AG09309 (cell line): Measurements from ENCODE around the gene SREBF2.

Source experiments
- DNase-seq: peaks from one replicate; pipeline ENCODE4 v3.0.0-alpha.2; 2010; ENCODE audit warnings: low read depth
- H3K4me3 ChIP-seq: 2 replicates; pipeline ENCODE4 v1.5.1; 2011; ENCODE audit warnings: mild to moderate bottlenecking, low read depth, low read length, moderate library complexity; ENCODE audit not compliant: control insufficient read depth
- TF ChIP-seq, protein P1 (sequence below): IDR thresholded peaks from 2 replicates; pipeline ENCODE4 v1.5.1; 2011; ENCODE audit warnings: mild to moderate bottlenecking, low read depth, low read length, inconsistent platforms; ENCODE audit not compliant: insufficient read depth, control insufficient read depth; ENCODE audit errors: missing control alignments

The SREBF2 gene

DNA sequence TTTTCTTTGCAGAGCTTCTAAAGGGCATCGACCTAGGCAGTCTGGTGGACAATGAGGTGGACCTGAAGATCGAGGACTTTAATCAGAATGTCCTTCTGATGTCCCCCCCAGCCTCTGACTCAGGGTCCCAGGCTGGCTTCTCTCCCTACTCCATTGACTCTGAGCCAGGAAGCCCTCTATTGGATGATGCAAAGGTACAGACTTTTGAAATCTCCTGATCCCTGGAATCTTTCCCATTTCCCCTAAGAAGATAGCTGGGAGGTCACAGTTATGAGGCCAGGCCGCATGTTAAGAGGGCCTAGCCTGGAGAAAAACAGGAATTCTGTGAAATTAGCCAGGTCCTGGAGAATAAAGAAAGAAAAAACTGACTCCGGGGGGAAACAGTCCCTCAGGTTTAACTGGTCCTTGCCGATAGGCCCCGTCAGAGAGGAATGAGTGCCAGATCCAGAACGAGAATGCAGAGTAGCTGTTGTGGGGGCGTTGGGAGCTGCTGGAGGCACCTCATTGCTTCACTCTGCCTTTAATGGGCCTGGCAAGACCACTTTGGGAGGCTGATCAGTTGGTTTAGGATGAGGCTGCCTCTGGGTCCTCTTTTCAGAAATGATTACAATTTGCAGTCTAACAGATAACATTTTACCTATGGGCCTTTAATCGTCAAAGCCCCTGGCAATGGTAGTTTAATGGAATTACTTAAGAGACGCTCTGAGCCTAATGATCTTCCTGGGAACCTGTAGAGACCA, 42.8 kb downstream of the SREBF2 start:
- no peak overlapping the region for H3K4me3 ChIP-seq
- TF ChIP-seq, protein P1, sequence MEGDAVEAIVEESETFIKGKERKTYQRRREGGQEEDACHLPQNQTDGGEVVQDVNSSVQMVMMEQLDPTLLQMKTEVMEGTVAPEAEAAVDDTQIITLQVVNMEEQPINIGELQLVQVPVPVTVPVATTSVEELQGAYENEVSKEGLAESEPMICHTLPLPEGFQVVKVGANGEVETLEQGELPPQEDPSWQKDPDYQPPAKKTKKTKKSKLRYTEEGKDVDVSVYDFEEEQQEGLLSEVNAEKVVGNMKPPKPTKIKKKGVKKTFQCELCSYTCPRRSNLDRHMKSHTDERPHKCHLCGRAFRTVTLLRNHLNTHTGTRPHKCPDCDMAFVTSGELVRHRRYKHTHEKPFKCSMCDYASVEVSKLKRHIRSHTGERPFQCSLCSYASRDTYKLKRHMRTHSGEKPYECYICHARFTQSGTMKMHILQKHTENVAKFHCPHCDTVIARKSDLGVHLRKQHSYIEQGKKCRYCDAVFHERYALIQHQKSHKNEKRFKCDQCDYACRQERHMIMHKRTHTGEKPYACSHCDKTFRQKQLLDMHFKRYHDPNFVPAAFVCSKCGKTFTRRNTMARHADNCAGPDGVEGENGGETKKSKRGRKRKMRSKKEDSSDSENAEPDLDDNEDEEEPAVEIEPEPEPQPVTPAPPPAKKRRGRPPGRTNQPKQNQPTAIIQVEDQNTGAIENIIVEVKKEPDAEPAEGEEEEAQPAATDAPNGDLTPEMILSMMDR = no peak
- DNase-seq = no peak

DNA sequence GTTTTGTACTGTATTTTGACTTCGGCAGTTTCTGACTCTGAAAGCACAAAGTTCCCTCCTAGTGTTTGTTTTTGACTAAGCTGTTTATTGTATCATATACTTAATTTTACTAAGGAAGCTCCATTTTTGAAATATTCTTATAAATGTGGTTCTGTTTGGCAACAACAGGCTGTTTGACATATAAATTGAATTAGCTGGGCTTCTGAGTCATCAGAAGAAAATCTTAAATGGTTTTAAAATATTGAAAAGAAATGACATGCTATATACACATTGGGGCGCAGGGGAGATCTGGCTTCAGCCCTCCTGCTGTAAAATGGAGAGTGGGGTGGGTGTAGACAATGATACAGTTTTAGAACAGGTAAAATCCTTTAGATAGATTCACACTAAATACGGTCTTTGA, 43.4 kb downstream of the SREBF2 start:
- TF ChIP-seq, protein P1 = no peak
- no peak for DNase-seq

DNA sequence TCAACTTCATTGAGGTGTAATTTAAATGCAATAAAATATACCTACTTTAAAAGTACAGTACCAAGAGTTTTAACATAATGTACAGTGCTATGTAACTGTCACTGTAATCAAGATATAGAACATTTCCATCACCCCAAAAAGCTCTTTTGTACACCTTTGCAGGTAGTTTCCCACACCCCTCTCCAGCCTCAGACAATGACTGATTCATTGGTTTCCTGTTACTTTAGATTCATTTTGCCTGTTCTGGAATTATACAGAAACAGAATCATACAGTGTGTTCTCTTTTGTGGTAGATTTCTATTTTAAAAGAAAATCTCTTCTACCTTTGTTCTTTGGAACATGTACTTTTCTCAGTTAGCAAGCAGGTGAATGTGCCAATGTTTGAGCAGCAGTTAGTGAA, 43.8 kb downstream of the SREBF2 start:
- no peak overlapping the region for H3K4me3 ChIP-seq
- no peak for DNase-seq
- TF ChIP-seq, protein P1 = no peak

More for the DNA sequence above, 43.4 kb downstream of the SREBF2 start:
- H3K4me3 ChIP-seq = no peak overlapping the region

GRCh38 chr22:41880653-41881052, 47.7 kb downstream of the SREBF2 start:
- no peak overlapping the region for H3K4me3 ChIP-seq
- no peak for DNase-seq
- TF ChIP-seq, protein P1 = no peak

DNA sequence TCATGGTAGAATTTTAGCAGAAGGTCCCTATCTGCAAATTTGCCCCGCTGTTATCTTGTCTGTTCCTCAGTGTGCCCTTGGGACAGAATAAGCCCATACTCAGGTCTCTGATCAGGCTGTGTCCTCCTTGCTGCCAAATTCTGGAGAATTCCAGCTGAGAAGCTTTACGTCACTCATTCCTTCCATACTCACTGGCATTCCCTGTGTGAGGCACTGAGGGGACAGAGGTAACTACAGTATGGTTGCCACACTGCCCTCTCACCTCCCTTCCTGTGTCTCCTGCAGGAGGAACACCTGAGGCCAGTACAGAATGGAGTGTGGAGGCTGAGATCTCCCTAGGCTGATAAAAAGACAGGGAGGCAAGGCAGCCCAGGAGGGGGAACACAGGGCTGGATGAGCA, 50.5 kb downstream of the SREBF2 start:
- H3K4me3 ChIP-seq = no peak overlapping the region
- TF ChIP-seq, protein P1 = no peak
- no peak for DNase-seq

- DNase-seq = no peak
- TF ChIP-seq, protein P1 = no peak
- no peak overlapping the region for H3K4me3 ChIP-seq
Observed at GRCh38 chr22:41885116-41885515, 52.2 kb downstream of the SREBF2 start.

GRCh38 chr22:41885516-41885915, 52.6 kb downstream of the SREBF2 start:
- no peak for DNase-seq
- no peak overlapping the region for H3K4me3 ChIP-seq
- TF ChIP-seq, protein P1 = no peak
